ENCODE results near the gene C2orf92. TPM values are rescaled to one million over a fixed set of nuclear protein-coding genes. Genes with fewer than 3 reads are reported as not detected.

Gene C2orf92
- polyA plus RNA-seq, 1 donor from 2014 or later: 10.7 TPM

DNA sequence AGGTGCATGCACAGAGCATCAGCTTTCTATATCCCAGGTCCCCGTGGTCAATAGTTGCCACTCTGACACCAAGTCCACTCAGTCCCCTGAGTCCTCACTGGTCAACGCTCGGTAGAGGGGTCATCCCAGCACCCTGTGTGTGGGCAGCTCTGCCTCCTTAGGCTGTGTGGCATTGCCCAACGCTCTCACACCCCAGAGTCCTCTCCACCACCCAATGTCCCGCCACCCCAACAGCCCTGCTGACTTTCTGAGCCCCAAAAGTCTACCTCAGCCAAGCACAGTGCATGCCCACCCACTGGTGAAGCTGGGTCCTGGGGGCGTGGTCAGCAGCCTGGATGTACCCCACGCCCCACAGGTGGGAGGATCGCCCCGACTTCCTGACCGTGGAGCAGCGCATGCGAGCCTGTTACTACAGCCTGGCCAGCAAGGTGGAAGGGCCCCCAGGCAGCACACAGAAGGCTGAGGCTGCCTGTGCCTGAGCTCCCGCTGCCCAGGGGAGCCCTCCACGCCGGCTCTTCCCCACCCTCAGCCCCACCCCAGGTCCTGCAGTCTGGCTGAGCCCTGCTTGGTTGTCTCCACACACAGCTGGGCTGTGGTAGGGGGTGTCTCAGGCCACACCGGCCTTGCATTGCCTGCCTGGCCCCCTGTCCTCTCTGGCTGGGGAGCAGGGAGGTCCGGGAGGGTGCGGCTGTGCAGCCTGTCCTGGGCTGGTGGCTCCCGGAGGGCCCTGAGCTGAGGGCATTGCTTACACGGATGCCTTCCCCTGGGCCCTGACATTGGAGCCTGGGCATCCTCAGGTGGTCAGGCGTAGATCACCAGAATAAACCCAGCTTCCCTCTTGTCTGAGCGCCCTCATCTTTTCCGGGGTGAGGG, 69.7 kb downstream of the C2orf92 start:
- Histone ChIP-seq H3K79me2 (replicated peaks; ENCODE audit: insufficient read depth, low read length) (no peaks in the 10 kb centered on the region), H3K9me3 (ENCODE audit: low read length) (no peaks in the 10 kb centered on the region), H3K9me2 (ENCODE audit: insufficient read depth, low read length) (no peaks in the 10 kb centered on the region), H4K20me1 (ENCODE audit: insufficient read depth) (no peaks in the 10 kb centered on the region), H3K36me3 (ENCODE audit: insufficient read depth, low read length) (no peaks in the 10 kb centered on the region), H3K27ac (ENCODE audit: low read length) (no peak overlapping the region), H2AFZ (ENCODE audit: low read depth, low read length) (no peak overlapping the region), H3K9ac (ENCODE audit: low read length) (no peak overlapping the region), H3K27me3 (ENCODE audit: insufficient read depth, low read depth, low read length) (no peaks in the 10 kb centered on the region), H3F3A (ENCODE audit: insufficient read depth, low read length, poor library complexity, severe bottlenecking) (no peaks in the 10 kb centered on the region), H3K4me2 (ENCODE audit: low read length) (no peak overlapping the region), H3K4me3 (ENCODE audit: low read length) (no peak overlapping the region)
- no peak for TF ChIP-seq SMC3 (conservative IDR thresholded peaks at IDR 0.05; ENCODE audit: poor library complexity)
- TF ChIP-seq RAD21 (conservative IDR thresholded peaks at IDR 0.05): no peak
- TF ChIP-seq EP300 (conservative IDR thresholded peaks at IDR 0.05; ENCODE audit: poor library complexity, severe bottlenecking): no peak
- TF ChIP-seq EZH2 (IDR thresholded peaks at IDR 0.05; ENCODE audit: borderline replicate concordance, insufficient read depth, low read length, poor library complexity, severe bottlenecking): no peak
- TF ChIP-seq TAF1 (IDR thresholded peaks at IDR 0.05; ENCODE audit: low read depth): no peak
- TF ChIP-seq MXI1 (conservative IDR thresholded peaks at IDR 0.05; ENCODE audit: poor library complexity, severe bottlenecking): no peak
- TF ChIP-seq REST (IDR thresholded peaks at IDR 0.05; ENCODE audit: borderline replicate concordance): no peak
- TF ChIP-seq CTCF (IDR thresholded peaks at IDR 0.05; ENCODE audit: poor library complexity, severe bottlenecking): no peak
- TF ChIP-seq POLR2AphosphoS5 (IDR thresholded peaks at IDR 0.05): no peak

DNA sequence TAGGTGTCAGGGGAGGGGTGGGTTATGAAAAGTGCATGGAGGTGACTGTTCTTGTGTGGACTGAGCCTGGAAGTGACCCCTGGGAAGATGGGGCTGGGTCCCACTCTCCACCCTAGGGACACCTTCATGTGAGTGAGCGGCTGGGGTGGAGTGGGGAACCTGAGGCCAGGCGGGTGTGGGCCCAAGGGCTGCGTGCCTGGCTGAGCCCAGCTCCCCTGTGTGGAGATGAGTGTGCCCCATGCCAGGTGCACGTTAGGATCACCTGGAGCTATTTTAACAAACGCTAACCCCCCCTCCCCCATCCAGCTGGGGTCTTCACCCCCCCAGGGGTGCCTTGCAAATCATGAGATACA, 70.4 kb downstream of the C2orf92 start:
- no peak overlapping the region for H3K4me3 ChIP-seq (ENCODE audit: low read length)
- no peak overlapping the region for H3K9ac ChIP-seq (ENCODE audit: low read length)
- H3K27me3 ChIP-seq (ENCODE audit: insufficient read depth, low read depth, low read length): no peaks in the 10 kb centered on the region
- H4K20me1 ChIP-seq (ENCODE audit: insufficient read depth): no peaks in the 10 kb centered on the region
- H2AFZ ChIP-seq (ENCODE audit: low read depth, low read length): no peak overlapping the region
- no peaks in the 10 kb centered on the region for H3K9me3 ChIP-seq (ENCODE audit: low read length)
- no peaks in the 10 kb centered on the region for H3K9me2 ChIP-seq (ENCODE audit: insufficient read depth, low read length)
- no peak overlapping the region for H3K27ac ChIP-seq (ENCODE audit: low read length)
- H3K4me2 ChIP-seq (ENCODE audit: low read length): no peak overlapping the region
- no peaks in the 10 kb centered on the region for H3F3A ChIP-seq (ENCODE audit: insufficient read depth, low read length, poor library complexity, severe bottlenecking)
- H3K79me2 ChIP-seq (replicated peaks; ENCODE audit: insufficient read depth, low read length): no peaks in the 10 kb centered on the region
- no peak for TF ChIP-seq CTCF (IDR thresholded peaks at IDR 0.05; ENCODE audit: poor library complexity, severe bottlenecking)
- TF ChIP-seq REST (IDR thresholded peaks at IDR 0.05; ENCODE audit: borderline replicate concordance): no peak
- no peak for TF ChIP-seq MXI1 (conservative IDR thresholded peaks at IDR 0.05; ENCODE audit: poor library complexity, severe bottlenecking)
- TF ChIP-seq TAF1 (IDR thresholded peaks at IDR 0.05; ENCODE audit: low read depth): no peak
- no peak for TF ChIP-seq POLR2AphosphoS5 (IDR thresholded peaks at IDR 0.05)
- TF ChIP-seq RAD21 (conservative IDR thresholded peaks at IDR 0.05): no peak
- no peak for TF ChIP-seq EP300 (conservative IDR thresholded peaks at IDR 0.05; ENCODE audit: poor library complexity, severe bottlenecking)
- TF ChIP-seq EZH2 (IDR thresholded peaks at IDR 0.05; ENCODE audit: borderline replicate concordance, insufficient read depth, low read length, poor library complexity, severe bottlenecking): no peak
- TF ChIP-seq SMC3 (conservative IDR thresholded peaks at IDR 0.05; ENCODE audit: poor library complexity): no peak
- H3K36me3 ChIP-seq (ENCODE audit: insufficient read depth, low read length): no peaks in the 10 kb centered on the region
